Activated T-helper 9 cell treated with anti-CD3 and anti-CD28 coated beads, Interleukin-2, amount 50 U/mL, for 16 hours (primary cell): ENCODE data around the gene IRF1.

Source experiments
- DNase-seq: peaks from one replicate; pipeline ENCODE4 v3.0.0-alpha.2; 2020; ENCODE audit warnings: low read depth

IRF1 gene

GRCh38 chr5:132474881-132475496, 15.6 kb downstream of the IRF1 start:
- DNase-seq = no peak

GRCh38 chr5:132474131-132474723, 16.3 kb downstream of the IRF1 start:
- DNase-seq = no peak

GRCh38 chr5:132473668-132474067, 16.9 kb downstream of the IRF1 start:
- no peak for DNase-seq

GRCh38 chr5:132473019-132473531, 17.5 kb downstream of the IRF1 start:
- DNase-seq = peak; percentile 59

- no peak for DNase-seq
Measured at GRCh38 chr5:132472431-132472830, 18.1 kb downstream of the IRF1 start.

GRCh38 chr5:132471944-132472343, 18.6 kb downstream of the IRF1 start:
- DNase-seq = no peak

- no peak for DNase-seq
Measured at GRCh38 chr5:132471151-132471907, 19.2 kb downstream of the IRF1 start.

GRCh38 chr5:132470596-132470995, 20.0 kb downstream of the IRF1 start:
- DNase-seq = no peak

GRCh38 chr5:132470010-132470392, 20.6 kb downstream of the IRF1 start:
- no peak for DNase-seq

GRCh38 chr5:132469380-132470009, 21.1 kb downstream of the IRF1 start:
- no peak for DNase-seq

GRCh38 chr5:132468656-132469379, 21.8 kb downstream of the IRF1 start:
- no peak for DNase-seq

GRCh38 chr5:132467287-132467984, 23.1 kb downstream of the IRF1 start:
- DNase-seq = no peak

- DNase-seq = no peak
Measured at GRCh38 chr5:132466433-132467286, 23.9 kb downstream of the IRF1 start.

- no peak for DNase-seq
Measured at GRCh38 chr5:132465059-132465707, 25.4 kb downstream of the IRF1 start.

- DNase-seq = no peak
Measured at GRCh38 chr5:132464156-132464939, 26.2 kb downstream of the IRF1 start.

GRCh38 chr5:132463811-132464155, 26.8 kb downstream of the IRF1 start:
- DNase-seq = no peak

- no peak for DNase-seq
Measured at GRCh38 chr5:132462856-132463745, 27.5 kb downstream of the IRF1 start.

- no peak for DNase-seq
Measured at GRCh38 chr5:132462333-132462732, 28.2 kb downstream of the IRF1 start.
